ENCODE data around the gene ZNF283. TPM values are rescaled to one million over a fixed set of nuclear protein-coding genes. Genes with fewer than 3 reads are reported as not detected.

The ZNF283 gene
- total and polyA plus RNA-seq, 9 of the 15 experiments (the other 6 are each of a cell fraction or from before 2014, with no cell fraction given), result 6.0 to 19.5 (median 9.8) TPM

- TF ChIP-seq AFF4 (CRISPR knock-in tag; IDR thresholded peaks at IDR 0.05) (no peak), L3MBTL2 (IDR thresholded peaks at IDR 0.05) (peak; percentile 78), SIX5 (IDR thresholded peaks at IDR 0.05; ENCODE audit: borderline replicate concordance in 1 of 2, insufficient read depth in 1 of 2, low read depth in 1 of 2, low read length in 2 of 2) (peak; percentile 72 to 73), ZNF316 (IDR thresholded peaks at IDR 0.05) (no peak), TEAD1 (CRISPR knock-in tag; IDR thresholded peaks at IDR 0.05) (no peak), XRCC5 (IDR thresholded peaks at IDR 0.05; ENCODE audit: low read depth, low read length) (peak; percentile 62; the same call in 1 of the 2 replicates), PCBP2 (IDR thresholded peaks at IDR 0.05; ENCODE audit: low read depth, low read length, poor library complexity, severe bottlenecking) (no peak), CXXC5 (CRISPR knock-in tag; IDR thresholded peaks at IDR 0.05) (0 out of 2 replicates have a peak, but pooled peaks have one; percentile 13), CTBP1 (IDR thresholded peaks at IDR 0.05; ENCODE audit: borderline replicate concordance) (peak; percentile 32; the same call in 1 of the 2 replicates), GABPA (tag; conservative IDR thresholded peaks at IDR 0.05; ENCODE audit: low read depth) (peak; percentile 88)
Measured at GRCh38 chr19:43826787-43827754, at the start of gene ZNF283 (continued).

Measured in K562 (cell line).